ENCODE data around the gene TLE6. TPM values are rescaled to one million over a fixed set of nuclear protein-coding genes. Genes with fewer than 3 reads are reported as not detected.

Gene TLE6
- total and polyA plus RNA-seq, 10 of the 15 experiments (the other 5 are each of a cell fraction or from before 2014, with no cell fraction given): 2.7 to 13.8 (median 6.4) TPM

DNA sequence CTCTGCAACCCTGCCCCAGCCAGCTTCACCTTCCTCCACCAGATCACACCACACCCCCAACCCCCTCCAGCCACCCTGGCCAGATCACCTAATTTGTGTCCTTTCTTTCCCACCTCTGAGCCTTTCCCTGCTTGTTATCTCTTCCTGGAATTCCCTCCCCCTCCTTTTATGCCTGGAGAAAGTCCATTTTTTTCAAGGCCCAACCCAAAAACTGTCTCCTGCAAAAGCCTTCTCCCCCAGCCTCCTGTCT, 57.0 kb downstream of the TLE6 start:
- Histone ChIP-seq H3K27ac (ENCODE audit: control insufficient read depth, insufficient read depth) (no peak overlapping the region), H3K79me2 (ENCODE audit: control insufficient read depth, insufficient read depth, low read length) (no peaks in the 10 kb centered on the region), H3K27me3 (replicated peaks in 1 of 2; ENCODE audit: control insufficient read depth in 2 of 2, insufficient read depth in 2 of 2, low read length in 1 of 2) (peaks cover 4 to 6% of the 10 kb centered on the region in 2 experiments), H3K36me3 (ENCODE audit: control insufficient read depth in 2 of 2, insufficient read depth in 2 of 2, low read length in 1 of 2) (no peaks in the 10 kb centered on the region), H2AFZ (ENCODE audit: control insufficient read depth, low read depth, low read length) (no peak overlapping the region), H3K9me3 (replicated peaks; ENCODE audit: control insufficient read depth, insufficient read depth, low read length) (no peaks in the 10 kb centered on the region), H3K4me2 (ENCODE audit: control insufficient read depth, insufficient read depth) (peak overlapping the region; percentile 97; the same call in 1 of the 2 replicates), H4K20me1 (ENCODE audit: control insufficient read depth, insufficient read depth) (no peaks in the 10 kb centered on the region), H3K9ac (ENCODE audit: control insufficient read depth, insufficient read depth, low read length) (no peak overlapping the region; the same call in 1 of the 2 replicates), H3K4me1 (ENCODE audit: control insufficient read depth, insufficient read depth, low read length) (peaks cover 16% of the 10 kb centered on the region), H3K4me3 (no peak overlapping the region)
- intact Hi-C loops (cut with micrococcal nuclease; ENCODE audit: unreplicated experiment): no loop called here
- FAIRE-seq (no peak), ATAC-seq (no peak), DNase-seq (ENCODE audit: low read depth, low spot score) (no peak)
- POLR2A ChIA-PET: interaction anchor here (2.0 to 2.6 kb wide), 2 partner anchors 27 to 57 kb away, joined by 7 to 13 read pairs; partner anchors contain the start of gene TLE6
- TF ChIP-seq NRF1 (conservative IDR thresholded peaks at IDR 0.05; ENCODE audit: low read depth, low read length): no peak
- no peak for TF ChIP-seq SUPT20H (IDR thresholded peaks at IDR 0.05; ENCODE audit: borderline replicate concordance, control insufficient read depth, low read depth, low read length)
- in situ Hi-C loops (cut with MboI): no loop called here
- no TSS peak for BruUV-seq (replicated peaks)
- RAD21 ChIA-PET (ENCODE audit: unreplicated experiment): no interaction called here
- CTCF ChIA-PET: interaction anchor here (2.6 to 3.4 kb wide), 2 partner anchors 27 to 41 kb away, joined by 11 to 17 read pairs; no protein-coding TSS in a partner anchor
- SMC1A ChIA-PET (ENCODE audit: uncharacterized antibody, unreplicated experiment): interaction anchor here (1.1 to 2.3 kb wide), 2 partner anchors 30 to 84 kb away, joined by 3 to 12 read pairs; no protein-coding TSS in a partner anchor

GRCh38 chr19:3034656-3035541, 57.5 kb downstream of the TLE6 start:
- ChIA-PET RAD21 (ENCODE audit: unreplicated experiment) (interaction anchor here (0.9 to 2.5 kb wide), 14 partner anchors 18 to 728 kb away, joined by 3 to 15 read pairs (median 4); partner anchors contain the start of genes MRPL54, TLE5 and TLE6), CTCF (interaction anchor here (0.5 to 3.4 kb wide), 12 partner anchors 26 to 387 kb away, joined by 3 to 18 read pairs (median 6); no protein-coding TSS in a partner anchor), SMC1A (ENCODE audit: uncharacterized antibody, unreplicated experiment) (interaction anchor here (0.7 to 2.3 kb wide), 9 partner anchors 26 to 450 kb away, joined by 3 to 12 read pairs (median 4); partner anchors contain the start of genes SGTA and TLE6), POLR2A (interaction anchor here (0.7 to 2.6 kb wide), 13 partner anchors 10 to 727 kb away, joined by 3 to 13 read pairs (median 5); partner anchors contain the start of genes MRPL54, SGTA and TLE6)
- Histone ChIP-seq H3K9ac (ENCODE audit: control insufficient read depth, insufficient read depth, low read length) (peak overlapping the region; percentile 94), H4K20me1 (ENCODE audit: control insufficient read depth, insufficient read depth) (no peaks in the 10 kb centered on the region), H3K4me2 (ENCODE audit: control insufficient read depth, insufficient read depth) (peak overlapping the region; percentile 97), H3K4me1 (ENCODE audit: control insufficient read depth, insufficient read depth, low read length) (peaks cover 16% of the 10 kb centered on the region), H2AFZ (ENCODE audit: control insufficient read depth, low read depth, low read length) (peak overlapping the region; percentile 89), H3K27me3 (replicated peaks in 1 of 2; ENCODE audit: control insufficient read depth in 2 of 2, insufficient read depth in 2 of 2, low read length in 1 of 2) (peaks cover 2 to 6% of the 10 kb centered on the region in 2 experiments), H3K27ac (ENCODE audit: control insufficient read depth, insufficient read depth) (peak overlapping the region; percentile 71), H3K4me3 (peak overlapping the region; percentile 74), H3K36me3 (ENCODE audit: control insufficient read depth in 2 of 2, insufficient read depth in 2 of 2, low read length in 1 of 2) (no peaks in the 10 kb centered on the region), H3K79me2 (ENCODE audit: control insufficient read depth, insufficient read depth, low read length) (no peaks in the 10 kb centered on the region), H3K9me3 (replicated peaks; ENCODE audit: control insufficient read depth, insufficient read depth, low read length) (no peaks in the 10 kb centered on the region)
- ATAC-seq: peak; percentile 39
- intact Hi-C loops (cut with micrococcal nuclease; ENCODE audit: unreplicated experiment): no loop called here
- peak; percentile 86 for FAIRE-seq
- TSS peak; percentile 99 for BruUV-seq (replicated peaks)
- 25% methylated on average over 27 of the region's 28 CpGs for WGBS (ENCODE audit: insufficient coverage, insufficient replicate concordance, low lambda C conversion rate, missing lambda C conversion rate)
- DNase-seq (ENCODE audit: low read depth, low spot score): peak; percentile 1
- in situ Hi-C loops (cut with MboI): no loop called here
- TF ChIP-seq PML (IDR thresholded peaks at IDR 0.05; ENCODE audit: low read length) (peak; percentile 68; the same call in 1 of the 2 replicates), RFX5 (IDR thresholded peaks at IDR 0.05; ENCODE audit: low read depth, low read length) (no peak), HSF1 (IDR thresholded peaks at IDR 0.05; ENCODE audit: low read depth, low read length) (no peak), RAD51 (IDR thresholded peaks at IDR 0.05) (no peak), CHD4 (IDR thresholded peaks at IDR 0.05) (no peak), MEF2A (IDR thresholded peaks at IDR 0.05; ENCODE audit: insufficient read depth, low read depth, low read length) (no peak), IKZF2 (IDR thresholded peaks at IDR 0.05) (peak; percentile 81 to 82)
- TF ChIP-seq, protein P1, sequence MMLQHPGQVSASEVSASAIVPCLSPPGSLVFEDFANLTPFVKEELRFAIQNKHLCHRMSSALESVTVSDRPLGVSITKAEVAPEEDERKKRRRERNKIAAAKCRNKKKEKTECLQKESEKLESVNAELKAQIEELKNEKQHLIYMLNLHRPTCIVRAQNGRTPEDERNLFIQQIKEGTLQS (IDR thresholded peaks at IDR 0.05; ENCODE audit: borderline replicate concordance, extremely low read depth, low read depth, low read length): no peak

Data from GM12878 (cell line).